ACC112 (cell line): ENCODE data around the gene WNT2.

Source experiments
- H2AFZ ChIP-seq: fragments of 200-600 bp; sonication (generic); one replicate; pipeline ENCODE4 v1.6.0; 2017; ENCODE audit warnings: antibody characterized with exemption, low read length; ENCODE audit not compliant: unreplicated experiment
- H3K27ac ChIP-seq: fragments of 200-600 bp; sonication (generic); 2 replicates; pipeline ENCODE4 v1.5.1; 2014; ENCODE audit warnings: low read depth, mild to moderate bottlenecking, antibody characterized with exemption, low read length, moderate library complexity
- H3K27me3 ChIP-seq: fragments of 200-600 bp; sonication (generic); 2 replicates; pipeline ENCODE4 v1.6.1; 2014; ENCODE audit warnings: mild to moderate bottlenecking, antibody characterized with exemption, low read length, moderate library complexity, mixed read lengths; ENCODE audit not compliant: insufficient read depth
- H3K36me3 ChIP-seq: fragments of 200-600 bp; sonication (generic); 2 replicates; pipeline ENCODE4 v1.6.1; 2016; ENCODE audit warnings: mild to moderate bottlenecking, antibody characterized with exemption, low read length, moderate library complexity, mixed read lengths; ENCODE audit not compliant: insufficient read depth
- H3K4me1 ChIP-seq: fragments of 200-600 bp; sonication (generic); one replicate; pipeline ENCODE4 v1.6.1; 2016; ENCODE audit warnings: low read length, mixed read lengths; ENCODE audit not compliant: insufficient read depth, unreplicated experiment, control insufficient read depth
- H3K4me3 ChIP-seq: fragments of 200-600 bp; sonication (generic); 2 replicates; pipeline ENCODE4 v1.5.1; 2014; ENCODE audit warnings: mild to moderate bottlenecking, low read depth, low read length
- H3K79me2 ChIP-seq: fragments of 200-600 bp; sonication (generic); one replicate; pipeline ENCODE4 v1.6.0; 2016; ENCODE audit warnings: low read length; ENCODE audit not compliant: control insufficient read depth, unreplicated experiment, insufficient read depth

The WNT2 gene

GRCh38 chr7:117322741-117323304 lies at the start of gene WNT2:
WNT2 (minus strand) TSS chr7:117323058; CDS start chr7:117322989, 69 bp downstream.
- H3K27me3 ChIP-seq, result peaks cover 76% of the 10 kb centered on the region

GRCh38 chr7:117372073-117372472 lies 49.2 kb upstream of the WNT2 start:
- no peak overlapping the region for H3K27ac ChIP-seq
- no peak overlapping the region for H3K4me3 ChIP-seq
- no peaks in the 10 kb centered on the region for H3K79me2 ChIP-seq
- H3K36me3 ChIP-seq, result no peaks in the 10 kb centered on the region
- H3K4me1 ChIP-seq, result no peaks in the 10 kb centered on the region
- no peaks in the 10 kb centered on the region for H3K27me3 ChIP-seq
- no peak overlapping the region for H2AFZ ChIP-seq

More at GRCh38 chr7:117322741-117323304, at the start of gene WNT2:
- H3K4me3 ChIP-seq, result peak within 1 kb of the TSS; percentile 83
- H2AFZ ChIP-seq, result peak within 1 kb of the TSS; percentile 74
- no peaks in the 10 kb centered on the region for H3K36me3 ChIP-seq
- H3K79me2 ChIP-seq, result no peaks in the 10 kb centered on the region
- peaks cover 3% of the 10 kb centered on the region for H3K4me1 ChIP-seq
- no peak within 1 kb of the TSS for H3K27ac ChIP-seq

- no peaks in the 10 kb centered on the region for H3K36me3 ChIP-seq
Measured at GRCh38 chr7:117364339-117365080, 41.7 kb upstream of the WNT2 start.

GRCh38 chr7:117362294-117362888 lies 39.5 kb upstream of the WNT2 start:
- Histone ChIP-seq H3K36me3 (no peaks in the 10 kb centered on the region), H3K4me1 (no peaks in the 10 kb centered on the region), H2AFZ (no peak overlapping the region), H3K27me3 (no peaks in the 10 kb centered on the region), H3K79me2 (no peaks in the 10 kb centered on the region), H3K4me3 (no peak overlapping the region), H3K27ac (no peak overlapping the region)

More at GRCh38 chr7:117364339-117365080, 41.7 kb upstream of the WNT2 start:
- H3K79me2 ChIP-seq, result no peaks in the 10 kb centered on the region
- peak overlapping the region; percentile 19 for H2AFZ ChIP-seq
- H3K27ac ChIP-seq, result no peak overlapping the region
- H3K4me3 ChIP-seq, result no peak overlapping the region
- no peaks in the 10 kb centered on the region for H3K27me3 ChIP-seq
- H3K4me1 ChIP-seq, result no peaks in the 10 kb centered on the region

- no peak overlapping the region for H2AFZ ChIP-seq
- H3K27ac ChIP-seq, result no peak overlapping the region
- H3K36me3 ChIP-seq, result no peaks in the 10 kb centered on the region
- no peaks in the 10 kb centered on the region for H3K4me1 ChIP-seq
- no peak overlapping the region for H3K4me3 ChIP-seq
- peaks cover 14% of the 10 kb centered on the region; the same call in 1 of the 2 replicates for H3K27me3 ChIP-seq
- no peaks in the 10 kb centered on the region for H3K79me2 ChIP-seq
Measured at GRCh38 chr7:117350027-117350426, 27.2 kb upstream of the WNT2 start.

- Histone ChIP-seq H3K36me3 (no peaks in the 10 kb centered on the region), H3K27me3 (peaks cover 18% of the 10 kb centered on the region; the same call in 1 of the 2 replicates), H3K4me1 (no peaks in the 10 kb centered on the region), H2AFZ (no peak overlapping the region), H3K27ac (no peak overlapping the region), H3K79me2 (no peaks in the 10 kb centered on the region), H3K4me3 (no peak overlapping the region)
Measured at GRCh38 chr7:117349570-117349969, 26.7 kb upstream of the WNT2 start.

GRCh38 chr7:117347962-117348672 lies 25.3 kb upstream of the WNT2 start:
- Histone ChIP-seq H3K27me3 (peaks cover 24% of the 10 kb centered on the region; the same call in 1 of the 2 replicates), H2AFZ (no peak overlapping the region), H3K36me3 (no peaks in the 10 kb centered on the region), H3K4me1 (no peaks in the 10 kb centered on the region), H3K27ac (no peak overlapping the region), H3K4me3 (no peak overlapping the region), H3K79me2 (no peaks in the 10 kb centered on the region)

GRCh38 chr7:117347480-117347879 lies 24.6 kb upstream of the WNT2 start:
- Histone ChIP-seq H2AFZ (no peak overlapping the region), H3K27ac (no peak overlapping the region), H3K4me3 (no peak overlapping the region)

GRCh38 chr7:117346161-117346560 lies 23.3 kb upstream of the WNT2 start:
- H3K4me1 ChIP-seq, result no peaks in the 10 kb centered on the region
- H2AFZ ChIP-seq, result no peak overlapping the region
- no peak overlapping the region for H3K27ac ChIP-seq
- H3K79me2 ChIP-seq, result no peaks in the 10 kb centered on the region
- no peaks in the 10 kb centered on the region for H3K36me3 ChIP-seq
- no peak overlapping the region for H3K4me3 ChIP-seq
- H3K27me3 ChIP-seq, result peaks cover 24% of the 10 kb centered on the region; the same call in 1 of the 2 replicates

More at GRCh38 chr7:117347480-117347879, 24.6 kb upstream of the WNT2 start:
- Histone ChIP-seq H3K79me2 (no peaks in the 10 kb centered on the region), H3K4me1 (no peaks in the 10 kb centered on the region), H3K36me3 (no peaks in the 10 kb centered on the region), H3K27me3 (peaks cover 24% of the 10 kb centered on the region; the same call in 1 of the 2 replicates)

GRCh38 chr7:117338020-117338419 lies 15.2 kb upstream of the WNT2 start:
- Histone ChIP-seq H3K27me3 (no peaks in the 10 kb centered on the region), H3K27ac (no peak overlapping the region), H3K4me1 (no peaks in the 10 kb centered on the region), H3K36me3 (no peaks in the 10 kb centered on the region), H3K4me3 (no peak overlapping the region), H2AFZ (no peak overlapping the region), H3K79me2 (no peaks in the 10 kb centered on the region)
